ENCODE data around the gene GARIN3.
"Not testable (repeated sequence)": the region's sequence is repeated elsewhere in the genome, so short reads cannot be mapped to it uniquely, and the experiment has no call there.

The GARIN3 gene

DNA sequence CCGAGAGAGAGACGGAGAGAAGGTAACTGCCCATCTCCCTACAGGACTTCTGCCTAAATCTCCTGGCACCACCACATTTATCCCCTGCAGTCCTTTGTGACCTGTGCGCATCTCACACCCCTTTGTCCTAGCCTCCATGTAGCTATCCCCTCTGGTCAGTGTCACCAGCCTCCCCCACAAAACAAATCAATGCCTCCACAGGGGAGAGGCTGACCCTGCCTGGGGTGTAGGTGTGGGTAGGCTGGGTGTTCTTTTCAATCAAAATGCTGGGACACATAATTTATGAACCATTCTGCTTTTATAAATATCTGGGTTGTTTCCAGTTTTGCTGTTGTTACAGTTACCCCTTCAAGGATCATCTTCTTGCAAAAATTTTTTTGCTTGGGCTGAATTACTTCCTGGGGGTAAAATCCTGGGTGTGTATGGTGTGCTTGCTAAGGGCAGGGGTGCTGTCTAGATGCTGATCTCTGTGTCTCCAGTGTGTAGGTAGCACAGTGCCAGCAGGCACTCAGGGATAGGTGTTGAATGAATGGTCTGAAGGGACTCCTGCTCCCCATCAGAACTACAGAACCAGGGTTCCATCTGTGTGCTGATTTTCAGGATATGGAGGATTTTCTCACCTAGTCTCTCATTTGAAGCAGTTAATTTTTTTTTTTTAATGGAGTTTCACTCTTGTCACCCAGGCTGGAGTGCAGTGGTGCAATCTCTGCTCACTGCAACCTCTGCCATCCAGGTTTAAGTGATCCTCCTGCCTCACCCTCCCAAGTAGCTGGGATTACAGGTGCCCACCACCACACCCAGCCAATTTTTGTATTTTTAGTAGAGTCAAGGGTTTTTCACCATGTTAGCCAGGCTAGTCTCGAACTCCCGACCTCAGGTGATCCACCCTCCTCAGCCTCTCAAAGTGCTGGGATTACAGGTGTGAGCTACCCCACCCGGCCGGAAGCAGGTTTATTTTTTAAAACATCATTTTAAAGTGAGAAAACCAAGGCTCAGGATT, at the start of gene GARIN3:
GARIN3 (minus strand) TSS at position 51 of the 1,000 bp plus-strand sequence. CDS start 96 bp downstream, outside the sequence.
- no peak for DNase-seq (ENCODE audit: low read depth, low spot score)

DNA sequence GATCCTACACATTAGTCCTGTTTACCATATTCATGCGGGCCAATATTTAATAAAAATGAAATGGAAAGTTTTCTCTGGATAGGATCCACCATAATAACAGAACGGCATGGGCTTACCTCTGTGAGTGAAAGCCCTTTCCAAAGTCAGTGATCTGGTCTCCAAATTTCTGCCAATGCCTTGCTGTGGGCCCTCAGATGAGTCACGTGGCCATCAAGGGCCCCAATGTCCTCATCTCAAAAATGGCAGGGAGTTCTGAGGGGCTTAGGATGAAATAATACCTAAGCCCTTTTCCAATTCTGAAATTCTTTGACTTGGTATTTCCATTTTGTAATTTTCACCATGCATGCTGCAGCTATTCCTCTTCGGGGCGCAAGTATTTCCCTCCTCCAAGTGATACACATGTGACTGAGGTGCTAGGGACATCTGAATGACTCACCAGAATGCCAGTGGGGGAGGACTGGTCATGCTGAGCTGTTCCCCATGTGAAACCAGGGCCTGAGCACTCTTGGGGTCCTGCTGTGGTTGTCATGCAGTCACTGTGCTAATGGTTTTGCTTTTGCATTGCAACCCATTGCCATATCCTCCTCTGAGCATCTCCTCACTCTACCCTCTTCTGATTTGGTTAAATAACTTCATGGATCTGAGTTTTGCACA, 49.6 kb upstream of the GARIN3 start:
- DNase-seq (ENCODE audit: low read depth, low spot score) = no peak

DNA sequence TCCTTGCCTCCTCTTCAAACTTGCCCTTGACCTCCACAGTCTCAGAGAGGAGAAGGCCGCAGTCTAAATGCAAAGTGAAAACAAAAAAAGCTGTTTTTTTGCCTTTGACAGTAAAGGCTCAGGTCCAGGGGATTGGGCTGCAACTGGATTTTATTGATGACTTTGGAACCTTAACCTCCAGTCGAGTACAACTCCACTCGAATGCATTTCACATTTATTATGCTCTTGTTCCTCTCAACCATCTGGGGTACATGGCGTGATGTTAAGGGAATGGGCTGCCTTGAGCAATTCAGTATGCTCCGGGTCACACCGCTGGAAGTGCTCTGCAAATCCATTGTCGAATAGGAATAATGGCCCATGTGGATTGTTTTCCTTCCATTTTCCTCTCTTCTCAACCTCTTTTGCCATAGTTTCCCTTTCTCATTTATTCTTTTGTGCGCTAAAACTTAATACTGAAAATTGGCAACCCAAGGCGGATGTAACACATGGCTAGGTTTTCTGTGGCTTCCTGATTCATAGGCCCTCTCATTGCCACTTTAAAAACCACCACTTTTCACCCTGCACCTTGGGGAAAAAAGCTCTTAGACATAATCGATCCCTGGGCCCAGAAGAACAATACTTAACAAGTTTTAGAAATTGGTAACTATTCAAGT, 48.9 kb upstream of the GARIN3 start:
- DNase-seq (ENCODE audit: low read depth, low spot score) = no peak

DNA sequence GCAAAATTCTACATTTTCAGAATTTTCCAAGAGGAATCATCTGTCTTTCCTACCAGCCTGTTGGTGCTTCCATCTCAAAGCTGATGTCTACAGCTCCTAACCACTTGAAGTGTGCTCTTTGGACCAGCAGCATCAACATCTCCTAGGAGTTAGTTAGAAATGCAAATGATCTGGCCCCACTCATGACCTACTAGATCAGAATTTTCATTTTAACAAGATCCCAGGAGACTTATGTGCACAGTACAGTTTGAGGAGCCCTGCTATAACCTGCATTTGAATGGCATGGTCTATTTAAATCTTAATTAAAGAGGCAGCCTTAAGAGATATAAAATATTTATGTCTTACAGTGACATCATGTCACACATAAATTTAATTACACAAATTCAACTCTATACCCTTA, 48.4 kb upstream of the GARIN3 start:
- no peak for DNase-seq (ENCODE audit: low read depth, low spot score)

DNA sequence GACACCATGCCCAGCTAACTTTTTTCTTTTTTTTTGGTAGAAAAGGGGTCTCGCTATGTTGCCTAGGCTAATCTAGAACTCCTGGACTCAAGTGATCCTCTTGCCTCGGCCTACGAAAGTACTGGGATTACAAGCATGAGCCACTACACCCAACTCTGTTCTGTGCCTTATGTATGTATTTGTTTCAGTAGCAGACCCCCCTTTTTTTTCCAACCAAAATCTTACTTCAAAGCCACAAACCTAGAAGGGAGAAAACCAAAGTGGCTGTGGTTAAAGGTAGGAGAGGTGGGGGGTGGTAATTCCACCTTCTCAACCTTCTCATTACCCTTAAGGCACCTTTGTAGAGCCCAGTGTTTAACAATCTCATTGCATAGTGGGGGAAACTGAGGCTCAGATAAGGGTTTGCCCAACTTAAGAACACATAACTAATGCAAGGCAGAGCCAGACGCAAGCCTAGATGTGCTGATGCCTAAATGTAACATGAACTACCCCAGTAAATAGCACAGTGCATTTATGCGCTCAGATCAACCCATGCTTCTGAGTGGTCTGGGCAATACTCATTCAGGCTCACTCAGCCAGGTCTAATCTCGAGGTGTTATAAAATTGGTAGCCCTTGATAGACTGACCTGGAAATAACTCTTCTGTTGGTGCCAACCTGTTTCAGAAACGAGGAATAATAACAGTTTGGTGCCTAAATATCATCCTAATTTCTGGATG, 47.6 kb upstream of the GARIN3 start:
- no peak for DNase-seq (ENCODE audit: low read depth, low spot score)

DNA sequence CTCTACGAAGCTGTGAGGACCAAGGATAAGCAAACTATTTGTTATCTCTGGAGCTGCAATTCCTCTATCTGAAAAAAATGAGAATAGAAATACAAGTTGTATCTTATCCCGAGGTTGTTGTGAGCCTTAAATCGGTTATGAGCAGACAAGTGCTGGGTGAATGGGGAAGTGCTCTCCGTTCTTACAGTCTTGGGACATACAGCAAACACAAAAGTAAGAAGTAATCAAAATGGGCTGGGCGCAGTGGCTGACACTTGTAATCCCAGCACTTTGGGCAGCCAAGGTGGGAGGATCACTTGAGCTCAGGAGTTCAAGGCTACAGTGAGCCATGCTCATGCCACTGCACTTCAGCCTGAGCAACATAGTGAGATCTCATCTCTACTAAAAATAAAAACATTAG, 46.2 kb upstream of the GARIN3 start:
- no peak for DNase-seq (ENCODE audit: low read depth, low spot score)

DNA sequence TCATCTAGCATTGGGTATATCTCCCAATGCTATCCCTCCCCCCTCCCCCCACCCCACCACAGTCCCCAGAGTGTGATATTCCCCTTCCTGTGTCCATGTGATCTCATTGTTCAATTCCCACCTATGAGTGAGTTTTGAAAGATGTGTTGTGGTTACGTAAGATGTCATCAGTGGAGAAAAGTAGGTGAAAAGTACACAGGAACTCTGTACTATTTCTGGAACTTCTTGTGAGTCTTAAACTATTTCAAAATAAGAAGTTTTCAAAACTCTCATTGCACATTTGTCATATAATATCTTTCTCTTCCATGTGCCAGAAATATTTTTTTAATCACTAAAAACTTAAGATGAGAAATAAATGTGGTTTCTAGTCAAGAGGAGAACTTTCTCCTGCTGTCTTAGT, 44.6 kb upstream of the GARIN3 start:
- not testable (repeated sequence) for DNase-seq (ENCODE audit: low read depth, low spot score)

DNA sequence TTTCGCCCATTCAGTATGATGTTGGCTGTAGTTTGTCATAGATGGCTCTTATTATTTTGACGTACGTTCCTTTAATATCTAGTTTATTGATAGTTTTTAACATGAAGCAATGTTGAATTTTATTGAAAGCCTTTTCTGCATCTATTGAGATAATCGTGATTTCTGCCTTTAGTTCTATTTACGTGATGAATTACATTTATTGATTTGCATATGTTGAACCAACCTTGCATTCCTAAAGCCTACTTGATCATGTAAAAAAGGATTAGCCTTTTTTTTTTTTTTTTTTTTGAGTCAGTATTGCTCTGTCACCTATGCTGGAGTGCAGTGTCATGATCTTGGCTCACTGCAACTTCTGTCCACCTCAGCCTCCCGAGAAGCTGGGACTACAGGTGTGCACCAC, 39.6 kb upstream of the GARIN3 start:
- DNase-seq (ENCODE audit: low read depth, low spot score) = no peak

DNA sequence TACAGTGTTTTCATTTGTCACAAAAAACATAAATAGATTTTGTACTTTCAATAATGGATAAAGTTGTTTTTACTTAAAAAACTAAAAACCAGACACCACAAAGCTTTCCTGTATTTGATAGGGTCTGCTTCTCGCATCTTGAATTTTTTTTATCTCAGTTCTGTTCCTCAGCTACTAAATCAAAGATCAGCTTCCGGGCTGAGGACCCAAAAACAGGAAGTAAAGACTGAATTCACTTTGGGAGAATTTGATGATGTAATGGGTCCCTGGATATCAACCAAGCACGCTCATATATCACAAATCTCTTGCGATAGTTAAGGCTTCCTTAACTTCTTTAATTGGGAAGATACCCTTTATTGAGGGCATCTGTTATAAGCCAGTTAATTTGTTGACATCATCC, 38.7 kb upstream of the GARIN3 start:
- no peak for DNase-seq (ENCODE audit: low read depth, low spot score)

DNA sequence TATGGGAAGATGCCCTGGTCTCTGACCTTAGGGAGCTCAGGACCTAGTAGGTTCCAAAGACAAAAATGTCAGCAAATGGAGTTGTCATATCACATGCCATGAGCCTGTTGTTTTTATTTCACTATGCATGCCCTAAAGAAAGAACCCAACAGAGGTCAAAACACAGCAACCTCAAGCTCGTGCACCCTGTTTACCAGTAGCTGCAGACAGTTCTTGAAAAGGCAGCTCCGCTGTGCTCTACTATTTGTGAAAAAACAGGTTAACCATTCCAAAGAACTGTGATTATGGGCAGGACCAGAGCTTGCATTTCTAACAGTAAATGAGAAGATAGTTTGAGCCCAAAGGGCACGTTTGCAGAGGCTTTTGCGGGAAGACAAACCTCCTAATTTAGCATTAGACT, 37.4 kb upstream of the GARIN3 start:
- no peak for DNase-seq (ENCODE audit: low read depth, low spot score)

DNA sequence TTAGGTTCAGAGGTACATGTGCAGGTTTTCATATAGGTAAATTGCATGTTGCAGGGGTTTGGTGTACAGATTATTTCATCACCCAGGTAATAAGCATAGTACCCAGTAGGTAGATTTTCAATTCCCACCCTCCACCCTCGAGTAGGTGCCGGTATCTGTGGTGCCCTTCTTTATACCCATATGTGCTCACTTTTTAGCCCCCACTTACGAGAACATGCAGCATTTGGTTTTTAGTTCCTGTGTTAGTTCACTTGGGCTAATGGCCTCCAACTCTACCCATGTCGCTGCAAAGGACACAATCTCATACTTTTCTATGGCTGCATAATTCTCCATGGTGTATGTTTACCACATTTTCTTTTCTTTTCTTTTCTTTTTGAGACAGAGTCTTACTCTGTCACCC, 35.8 kb upstream of the GARIN3 start:
- DNase-seq (ENCODE audit: low read depth, low spot score) = no peak

DNA sequence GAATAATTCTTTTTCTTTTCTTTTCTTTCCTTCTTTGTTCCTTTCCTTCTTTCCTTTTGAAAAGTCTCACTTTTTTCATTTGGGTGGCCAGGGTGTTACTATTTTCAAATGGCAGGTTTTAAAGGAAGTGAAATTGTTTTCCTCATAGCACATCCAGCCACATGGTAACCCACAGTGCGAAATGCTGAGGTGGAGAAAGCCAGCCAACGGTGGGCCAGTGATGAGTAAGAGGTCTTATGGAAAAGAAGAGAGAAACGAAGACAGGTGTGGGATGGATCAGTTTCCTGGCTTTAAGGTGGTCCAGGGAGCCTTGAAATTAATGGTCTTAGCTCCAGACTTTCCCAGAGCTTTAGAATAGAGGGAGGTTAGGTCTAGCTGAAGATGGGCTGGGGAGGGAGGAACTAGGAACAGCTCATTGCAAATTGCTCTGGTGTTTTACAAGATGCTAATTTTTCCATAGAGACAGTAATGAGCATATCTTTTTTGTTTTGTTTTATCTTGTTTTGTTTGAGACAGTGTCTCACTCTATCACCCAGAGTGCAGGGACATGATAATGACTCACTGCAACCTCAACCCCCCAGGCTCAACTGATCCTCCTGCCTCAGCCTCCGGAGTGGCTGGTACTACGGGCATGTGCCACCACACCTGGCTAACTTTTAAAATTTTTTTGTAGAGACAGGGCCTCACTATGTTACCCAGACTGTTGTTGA, 32.4 kb upstream of the GARIN3 start:
- DNase-seq (ENCODE audit: low read depth, low spot score) = no peak

DNA sequence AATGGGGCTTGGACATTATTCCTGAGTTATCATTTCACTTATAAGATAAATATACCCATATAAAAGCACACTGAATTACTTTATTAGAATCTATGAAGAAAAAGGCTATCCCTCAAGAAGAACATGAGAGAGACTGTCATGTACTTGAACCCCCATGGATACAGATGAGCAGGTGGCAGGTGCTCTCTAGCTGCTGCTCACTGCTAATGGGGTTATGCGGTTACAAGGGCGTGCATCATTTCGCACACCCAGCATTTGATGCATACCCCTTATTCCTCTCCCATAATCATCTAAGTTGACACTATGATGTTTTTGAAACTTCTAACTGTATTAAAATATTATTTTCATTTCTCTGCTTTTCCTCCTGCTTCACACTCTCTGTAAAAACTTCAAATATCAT, 31.0 kb upstream of the GARIN3 start:
- no peak for DNase-seq (ENCODE audit: low read depth, low spot score)

DNA sequence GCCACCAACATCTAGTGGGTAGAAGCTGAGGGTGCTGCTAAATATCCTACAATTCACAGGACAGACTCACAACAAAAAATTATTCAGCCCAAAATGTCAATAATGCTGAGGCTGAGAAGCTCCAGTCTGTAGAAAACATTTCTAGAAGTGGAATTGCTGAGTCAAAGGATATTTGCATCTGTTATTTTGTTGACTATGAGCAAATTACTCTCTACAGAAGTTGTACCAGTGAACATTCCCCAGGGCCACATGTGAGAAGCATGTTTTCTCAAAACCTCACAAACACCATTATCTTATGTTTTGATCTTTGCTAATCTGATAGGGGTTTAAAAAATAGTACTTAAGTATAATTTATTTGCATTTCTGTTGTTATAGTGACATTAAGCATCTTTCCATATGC, 30.0 kb upstream of the GARIN3 start:
- no peak for DNase-seq (ENCODE audit: low read depth, low spot score)

DNA sequence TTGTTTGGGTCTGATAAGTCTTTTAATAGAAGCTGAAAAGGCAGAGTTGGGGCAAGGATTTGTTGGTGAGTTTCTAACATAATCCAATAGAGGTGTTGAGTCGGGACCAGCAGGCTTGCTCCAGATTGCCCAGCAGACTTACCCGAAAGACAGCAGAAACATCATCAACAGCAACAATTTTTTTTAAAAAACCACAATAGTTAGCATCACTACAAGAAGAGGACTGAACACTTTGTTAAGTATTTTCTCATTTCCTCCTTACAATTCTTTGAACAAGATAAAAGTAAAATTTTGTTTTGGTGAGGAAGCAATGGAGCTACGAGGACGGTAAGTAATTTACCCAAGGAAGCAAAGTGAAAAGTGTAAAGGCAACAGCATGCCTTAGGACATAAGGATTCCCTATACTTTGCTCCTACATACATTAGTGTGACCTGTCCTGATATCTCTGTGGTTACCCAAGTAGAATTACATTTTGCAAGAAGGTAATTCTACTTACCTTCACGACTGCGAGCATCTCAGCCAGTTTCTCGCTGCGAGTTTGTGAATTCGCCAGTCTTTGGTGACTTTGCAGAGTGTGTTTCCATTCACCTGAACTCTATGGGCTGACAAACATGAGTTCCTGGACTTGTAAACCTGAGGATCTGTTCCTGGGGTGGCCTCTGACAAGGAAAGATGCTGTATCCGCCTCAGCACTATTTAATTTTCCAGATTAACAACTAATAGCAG, 27.8 kb upstream of the GARIN3 start:
- DNase-seq (ENCODE audit: low read depth, low spot score) = no peak

DNA sequence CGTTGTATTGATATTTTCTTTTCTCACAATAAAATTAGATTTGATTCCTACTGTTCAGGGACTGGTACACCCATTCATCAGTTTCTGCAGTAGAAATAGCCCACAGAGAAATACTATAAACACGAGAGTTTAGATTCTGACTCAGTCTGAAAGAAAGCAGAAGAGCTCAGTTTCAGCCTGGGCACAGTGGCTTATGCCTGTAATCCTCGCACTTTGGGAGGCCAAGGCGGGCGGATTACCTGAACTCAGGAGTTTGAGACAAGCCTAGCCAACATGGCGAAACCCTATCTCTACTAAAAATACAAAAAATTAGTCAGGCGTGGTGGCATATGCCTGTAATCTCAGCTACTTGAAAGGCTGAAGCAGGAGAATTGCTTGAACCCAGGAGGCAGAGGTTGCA, 23.2 kb upstream of the GARIN3 start:
- DNase-seq (ENCODE audit: low read depth, low spot score) = no peak

DNA sequence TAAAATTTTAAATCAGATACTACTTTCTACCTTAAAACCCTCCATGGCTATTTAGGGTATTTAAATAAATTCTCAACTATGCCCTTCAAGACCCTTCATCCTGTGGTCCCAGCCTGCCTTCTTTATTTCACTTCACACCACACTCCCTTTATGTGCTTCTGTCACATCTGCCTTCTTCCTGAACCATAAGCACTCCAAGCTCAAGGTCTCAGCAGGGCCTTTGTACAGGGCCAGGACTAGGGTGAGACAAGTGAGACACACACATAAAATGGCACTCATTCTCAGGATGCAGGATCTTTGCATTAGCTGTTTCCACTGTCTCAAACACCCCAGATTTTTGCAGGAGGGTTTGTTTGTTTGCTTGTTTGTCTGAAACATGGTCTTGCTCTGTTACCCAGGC, 22.2 kb upstream of the GARIN3 start:
- DNase-seq (ENCODE audit: low read depth, low spot score) = no peak

DNA sequence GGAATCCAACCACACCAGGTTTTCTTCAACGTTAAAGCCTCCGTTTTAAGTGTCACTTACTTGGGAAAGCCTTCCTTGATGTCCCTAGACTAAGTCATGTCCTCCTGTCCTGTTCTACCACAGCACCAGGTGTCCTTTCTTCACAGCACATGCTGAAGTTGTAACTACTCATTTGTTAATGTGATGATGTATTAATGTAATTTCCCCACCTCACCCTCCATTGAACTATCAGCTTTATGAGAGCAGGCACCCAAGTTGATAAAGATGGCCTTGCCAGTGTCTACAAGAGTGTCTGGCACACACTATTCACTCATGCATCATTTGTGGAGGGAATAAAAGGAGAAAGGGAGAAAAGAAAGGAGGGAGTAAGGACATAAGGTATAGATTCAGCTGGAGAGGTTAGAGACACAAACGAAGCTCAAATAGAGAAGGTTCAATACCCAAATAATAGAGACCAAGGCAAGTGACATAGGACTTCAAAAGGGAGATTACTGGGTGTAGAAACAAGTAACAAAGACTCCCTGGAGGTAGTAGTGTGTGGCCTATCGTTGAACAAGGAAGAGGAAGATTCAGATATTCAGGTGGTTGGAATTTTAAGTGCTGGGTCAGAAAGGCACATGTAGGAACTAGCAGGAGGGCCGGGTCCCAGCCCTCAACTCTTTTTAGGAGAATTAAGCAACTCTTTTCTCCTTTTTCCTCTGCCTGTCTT, 21.1 kb upstream of the GARIN3 start:
- peak; percentile 15 for DNase-seq (ENCODE audit: low read depth, low spot score)

DNA sequence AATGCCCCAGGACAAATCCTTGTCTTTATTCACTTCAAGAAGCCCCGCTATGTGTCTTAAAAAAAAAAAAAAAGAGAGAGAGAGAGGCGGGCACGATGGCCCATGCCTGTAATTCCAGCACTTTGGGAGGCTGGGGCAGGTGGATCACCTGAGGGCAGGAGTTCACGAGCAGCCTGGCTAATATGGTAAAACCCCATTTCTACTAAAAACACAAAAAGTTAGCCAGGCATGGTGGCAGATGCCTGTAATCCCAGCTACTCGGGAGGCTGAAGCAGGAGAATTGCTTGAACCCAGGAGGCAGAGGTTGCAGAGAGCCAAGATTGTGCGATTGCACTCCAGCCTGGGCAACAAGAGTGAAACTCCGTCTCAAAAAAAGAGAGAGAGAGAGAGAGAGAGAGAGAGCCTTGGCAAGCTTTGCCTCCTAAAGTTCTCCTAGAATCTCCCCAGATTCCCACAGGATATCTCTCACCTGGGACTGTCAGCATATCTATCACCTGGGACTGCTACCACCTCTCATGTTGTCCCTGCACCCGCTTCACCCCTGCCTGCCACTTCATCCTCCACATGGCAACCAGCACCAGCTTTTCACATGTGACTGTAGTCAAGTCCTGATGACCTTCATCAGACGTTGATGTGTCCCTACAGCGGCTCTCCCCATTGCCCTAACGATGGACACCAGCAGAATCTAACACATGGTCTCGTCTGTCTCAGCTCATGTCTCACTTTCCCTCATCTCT, 20.4 kb upstream of the GARIN3 start:
- DNase-seq (ENCODE audit: low read depth, low spot score) = no peak

Data from iPS DF 19.7 (cell line).